Stomach smooth muscle (tissue), 2 donors: ENCODE results near the gene C7.
"Not testable (repeated sequence)": the region's sequence is repeated elsewhere in the genome, so short reads cannot be mapped to it uniquely, and the experiment has no call there.

Experiments
- H3K27ac ChIP-seq: one replicate; pipeline ENCODE4 v1.7.0; 2013; ENCODE audit warnings: mild to moderate bottlenecking, low read length, inconsistent platforms
- H3K27me3 ChIP-seq, 2 donors: one replicate each; pipeline ENCODE4 v1.7.0; 2013; ENCODE audit warnings: low read length in 2 of 2; ENCODE audit not compliant: insufficient read depth in 2 of 2, control insufficient read depth in 1 of 2
- H3K36me3 ChIP-seq, 2 donors: one replicate each; pipeline ENCODE4 v1.7.0; 2013; ENCODE audit warnings: low read length in 2 of 2; ENCODE audit not compliant: control insufficient read depth in 2 of 2, insufficient read depth in 2 of 2
- H3K4me1 ChIP-seq: one replicate; pipeline ENCODE4 v1.7.0; 2013; ENCODE audit warnings: low read length; ENCODE audit not compliant: control insufficient read depth, insufficient read depth
- H3K4me3 ChIP-seq, 2 donors: one replicate each; pipeline ENCODE4 v1.7.0; 2013; ENCODE audit warnings: low read length in 2 of 2
- H3K9ac ChIP-seq, 2 donors: one replicate each; pipeline ENCODE4 v1.7.0; 2013; ENCODE audit warnings: low read length in 2 of 2, mild to moderate bottlenecking in 1 of 2
- H3K9me3 ChIP-seq, 2 donors: one replicate each; pipeline ENCODE4 v1.7.0; 2013; ENCODE audit warnings: low read length in 2 of 2; ENCODE audit not compliant: control insufficient read depth in 2 of 2
- donor health status: healthy.
- donor health status: Pancreatic carcinoma.

Gene C7

DNA sequence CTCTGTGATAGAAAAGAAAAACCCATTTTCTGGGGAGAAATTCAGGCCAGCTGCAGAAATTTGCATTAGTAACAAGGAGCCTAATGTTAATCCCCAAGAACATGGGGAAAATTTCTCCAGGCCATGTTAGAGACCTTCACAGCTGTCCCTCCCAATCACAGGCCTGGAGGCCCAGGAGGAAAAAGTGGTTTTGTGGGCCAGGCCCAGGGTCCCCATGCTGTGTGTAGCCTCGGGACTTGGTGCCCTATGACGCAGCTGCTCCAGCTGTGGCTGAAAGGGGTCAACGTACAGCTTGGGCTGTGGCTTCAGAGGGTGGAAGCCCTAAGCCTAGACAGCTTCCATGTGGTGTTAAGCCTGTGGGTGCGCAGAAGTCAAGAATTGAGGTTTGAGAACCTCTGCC lies 27.0 kb upstream of the C7 start:
- Histone ChIP-seq H3K4me1 (no peaks in the 10 kb centered on the region), H3K9me3 (no peaks in the 10 kb centered on the region), H3K27me3 (peaks cover 0 to 4% of the 10 kb centered on the region in 2 donors), H3K9ac (no peak overlapping the region), H3K4me3 (no peak overlapping the region), H3K36me3 (no peaks in the 10 kb centered on the region), H3K27ac (no peak overlapping the region)

DNA sequence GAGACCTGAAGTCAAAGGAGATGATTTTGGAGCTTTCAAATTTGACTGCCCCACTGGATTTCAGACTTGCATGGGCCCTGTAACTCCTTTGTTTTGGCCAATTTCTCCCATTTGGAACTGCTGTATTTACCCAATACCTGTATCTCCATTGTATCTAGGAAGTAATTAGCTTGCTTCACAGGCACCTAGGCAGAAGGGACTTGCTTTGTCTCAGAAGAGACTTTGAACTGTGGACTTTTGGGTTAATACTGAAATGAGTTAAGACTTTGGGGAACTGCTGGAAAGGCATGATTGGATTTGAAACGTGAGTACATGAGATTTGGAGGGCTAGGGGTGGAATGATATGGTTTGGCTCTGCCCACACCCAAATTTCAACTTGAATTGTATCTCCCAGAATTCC lies 26.2 kb upstream of the C7 start:
- not testable (repeated sequence) for H3K4me1 ChIP-seq, H3K27me3 ChIP-seq, H3K9ac ChIP-seq, H3K4me3 ChIP-seq, H3K36me3 ChIP-seq, H3K9me3 ChIP-seq, H3K27ac ChIP-seq

GRCh38 chr5:40895440-40896425 lies 13.6 kb upstream of the C7 start:
- not testable (repeated sequence) for H3K9me3 ChIP-seq, H3K27ac ChIP-seq, H3K4me1 ChIP-seq, H3K27me3 ChIP-seq, H3K9ac ChIP-seq, H3K4me3 ChIP-seq, H3K36me3 ChIP-seq

DNA sequence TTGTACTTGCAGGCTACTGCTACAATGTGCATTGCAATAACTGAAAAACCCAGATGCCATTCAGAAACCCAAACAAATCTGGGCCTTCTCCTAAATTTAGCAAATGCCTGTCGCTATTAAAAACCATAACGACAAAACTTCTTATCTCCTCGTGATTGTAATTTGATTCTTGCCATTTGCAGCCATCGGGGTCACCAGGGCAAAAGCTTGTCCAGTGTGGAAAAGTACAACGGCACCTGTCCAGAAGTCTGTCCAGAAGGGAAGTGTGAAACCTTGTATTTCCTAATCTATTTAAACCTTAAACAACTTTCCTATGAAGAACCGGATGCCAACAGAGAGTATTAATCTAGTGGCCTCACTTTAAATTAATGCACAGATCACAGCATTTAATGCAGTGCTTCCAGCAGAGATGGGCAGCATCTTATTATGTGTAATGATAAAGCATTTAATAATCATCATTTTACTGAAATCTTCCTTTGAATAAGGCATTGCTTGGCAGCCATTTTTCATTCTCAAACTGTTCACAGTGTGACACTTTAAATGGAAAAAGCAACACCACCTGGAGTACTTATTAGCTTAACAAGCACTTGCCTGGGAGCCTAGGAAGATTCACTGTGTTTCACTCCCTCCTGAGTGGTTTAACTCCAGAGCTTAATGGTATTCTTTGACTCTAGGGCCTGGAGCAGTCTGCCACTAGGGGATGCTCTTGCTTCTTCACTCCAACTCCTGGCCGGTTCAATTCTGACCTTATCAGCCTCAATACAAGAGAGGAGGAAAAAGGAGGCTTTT lies 4.9 kb upstream of the C7 start:
- H3K9ac ChIP-seq, result no peak overlapping the region
- H3K27me3 ChIP-seq, result no peaks in the 10 kb centered on the region
- H3K4me1 ChIP-seq, result peaks cover 7% of the 10 kb centered on the region
- no peaks in the 10 kb centered on the region for H3K36me3 ChIP-seq
- no peaks in the 10 kb centered on the region for H3K9me3 ChIP-seq
- H3K27ac ChIP-seq, result no peak overlapping the region
- no peak overlapping the region for H3K4me3 ChIP-seq

DNA sequence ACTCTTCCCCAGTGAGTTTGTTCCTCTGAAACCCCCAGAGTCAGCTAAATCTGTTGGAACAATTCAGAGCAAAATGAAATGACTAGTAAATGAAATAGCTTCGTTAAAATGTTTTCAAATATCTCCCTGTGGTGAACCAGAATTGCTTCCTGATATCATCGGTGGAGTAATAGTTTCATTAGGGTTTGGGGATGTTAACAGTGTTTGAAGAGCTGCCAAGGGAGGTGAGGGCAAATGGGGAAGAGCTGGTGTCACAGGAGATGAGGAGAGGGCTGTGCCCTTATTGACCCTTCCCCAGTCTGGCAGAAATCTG lies 4.3 kb upstream of the C7 start:
- H3K4me1 ChIP-seq, result peaks cover 7% of the 10 kb centered on the region

DNA sequence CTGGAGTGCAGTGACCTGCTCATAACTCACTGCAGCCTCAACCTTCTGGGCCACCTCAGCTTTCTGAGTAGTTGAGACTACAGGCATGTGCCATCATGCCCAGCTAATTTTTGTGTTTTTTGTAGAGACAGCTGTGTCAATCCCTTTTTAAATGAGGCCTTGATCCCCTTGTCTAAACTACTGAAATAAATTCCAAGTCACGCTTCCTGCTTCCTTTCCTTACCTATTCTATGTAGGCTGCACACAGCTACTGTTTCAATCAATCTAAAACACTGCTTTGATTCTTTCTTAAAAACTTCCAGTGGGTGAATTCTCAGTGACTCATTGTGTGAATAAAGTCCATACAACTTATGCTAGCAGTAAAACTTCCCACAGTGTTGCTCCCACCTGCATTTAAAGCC lies 2.9 kb upstream of the C7 start:
- Histone ChIP-seq H3K9ac (no peak overlapping the region), H3K4me3 (no peak overlapping the region), H3K36me3 (no peaks in the 10 kb centered on the region), H3K27me3 (no peaks in the 10 kb centered on the region), H3K9me3 (no peaks in the 10 kb centered on the region), H3K27ac (no peak overlapping the region), H3K4me1 (peaks cover 7% of the 10 kb centered on the region)

More for the DNA sequence above, 4.3 kb upstream of the C7 start:
- Histone ChIP-seq H3K4me3 (no peak overlapping the region), H3K9ac (no peak overlapping the region), H3K27ac (no peak overlapping the region), H3K27me3 (no peaks in the 10 kb centered on the region), H3K9me3 (no peaks in the 10 kb centered on the region), H3K36me3 (no peaks in the 10 kb centered on the region)

DNA sequence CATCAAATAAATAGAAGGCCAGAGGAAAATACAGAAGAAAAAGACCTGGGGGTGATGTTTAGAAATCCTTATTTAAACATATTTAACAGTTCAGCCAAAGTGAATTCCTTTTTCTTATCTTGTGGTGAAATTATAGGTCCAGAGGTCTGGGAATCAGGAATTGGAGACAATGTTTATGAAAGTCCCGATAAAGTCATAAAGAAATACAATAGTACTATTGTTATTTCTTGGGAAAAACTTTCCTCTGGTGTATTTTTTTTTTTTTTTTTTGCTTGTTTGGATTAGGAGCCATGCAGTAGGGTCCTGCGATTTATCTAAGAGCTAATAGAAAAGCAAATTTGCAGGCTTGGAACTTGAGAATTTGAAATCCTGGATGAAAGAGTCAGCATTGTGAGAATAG lies 426 bp downstream of the C7 start:
- peak overlapping the region; percentile 37 to 51 for H3K9ac ChIP-seq
- no peak overlapping the region for H3K27ac ChIP-seq
- H3K4me1 ChIP-seq, result peaks cover 4% of the 10 kb centered on the region
- H3K4me3 ChIP-seq, result peak overlapping the region; percentile 24 to 68
- H3K36me3 ChIP-seq, result no peaks in the 10 kb centered on the region
- no peaks in the 10 kb centered on the region for H3K9me3 ChIP-seq
- H3K27me3 ChIP-seq, result no peaks in the 10 kb centered on the region

DNA sequence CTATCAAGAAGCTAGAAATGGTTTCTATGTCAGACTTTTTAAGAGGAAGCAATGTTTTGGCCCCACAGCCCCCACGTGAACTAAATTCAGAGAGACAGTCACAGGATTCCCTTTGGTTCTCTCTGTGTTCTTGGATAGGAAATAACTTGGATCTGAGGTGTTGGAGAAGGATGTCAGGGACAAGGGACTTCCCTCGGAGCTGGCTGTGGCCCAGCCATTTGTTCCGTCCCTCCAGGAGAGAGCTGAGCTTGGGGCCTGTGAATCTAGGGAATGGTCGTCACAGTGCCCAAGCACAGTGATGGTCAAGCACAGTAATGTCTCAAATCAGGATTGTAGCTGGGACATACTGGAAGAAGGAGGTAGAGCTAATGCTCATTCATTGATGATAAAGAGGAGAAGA lies 2.0 kb downstream of the C7 start:
- no peaks in the 10 kb centered on the region for H3K4me1 ChIP-seq
- H3K27ac ChIP-seq, result no peak overlapping the region
- H3K4me3 ChIP-seq, result peak overlapping the region; percentile 3 to 68
- H3K27me3 ChIP-seq, result no peaks in the 10 kb centered on the region
- H3K9me3 ChIP-seq, result no peaks in the 10 kb centered on the region
- no peak overlapping the region for H3K9ac ChIP-seq
- H3K36me3 ChIP-seq, result no peaks in the 10 kb centered on the region

DNA sequence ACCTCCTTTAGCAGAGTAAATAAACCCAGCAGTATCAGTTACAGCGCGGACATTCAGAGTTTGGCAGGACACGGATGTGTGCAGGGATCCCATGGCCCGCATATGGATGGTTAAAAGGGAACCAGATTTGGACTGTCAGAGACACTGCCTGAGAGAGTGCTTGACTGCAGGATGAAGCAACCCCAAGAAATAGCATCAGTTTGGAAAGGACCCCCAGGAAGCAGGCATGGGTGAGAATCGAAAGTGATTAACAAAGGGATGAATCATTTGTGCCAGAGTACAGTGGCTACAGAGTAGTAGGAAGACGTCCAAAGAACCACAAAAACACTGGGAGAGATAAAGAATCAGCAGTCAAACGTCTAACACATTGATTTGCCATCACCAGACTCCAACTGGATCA lies 5.5 kb downstream of the C7 start:
- Histone ChIP-seq H3K4me1 (no peaks in the 10 kb centered on the region), H3K9me3 (no peaks in the 10 kb centered on the region), H3K9ac (no peak overlapping the region), H3K27me3 (no peaks in the 10 kb centered on the region), H3K36me3 (no peaks in the 10 kb centered on the region), H3K27ac (no peak overlapping the region), H3K4me3 (peak overlapping the region; percentile 0 to 9)

- Histone ChIP-seq H3K4me1 (no peaks in the 10 kb centered on the region), H3K27ac (no peak overlapping the region), H3K36me3 (no peaks in the 10 kb centered on the region), H3K9ac (no peak overlapping the region), H3K4me3 (peak overlapping the region; percentile 0 to 9), H3K27me3 (no peaks in the 10 kb centered on the region), H3K9me3 (no peaks in the 10 kb centered on the region)
These were observed 6.1 kb downstream of the C7 start for GRCh38 chr5:40915341-40915926.
